ENCODE results near the gene ENDOD1.

ENDOD1 gene

DNA sequence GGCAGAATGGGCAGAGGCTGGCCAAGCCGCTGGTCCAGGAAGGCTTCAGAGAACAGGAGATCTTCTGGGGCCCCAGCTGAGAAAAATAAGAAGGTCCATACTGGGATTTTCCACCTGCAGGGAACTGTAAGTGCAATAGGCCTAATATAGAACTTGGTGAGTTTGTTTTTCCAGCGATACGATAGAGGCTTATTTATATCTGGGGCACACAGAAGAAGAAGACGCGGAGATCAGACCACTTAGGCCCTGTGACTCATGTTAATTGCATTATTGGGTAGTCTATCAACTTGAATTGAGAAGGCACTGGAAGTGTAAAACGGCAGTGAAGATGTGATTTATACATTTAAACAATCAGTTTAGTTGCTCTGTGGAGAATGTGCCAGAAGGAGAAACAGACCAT is 30.6 kb upstream of the ENDOD1 start:
- H3K36me3 ChIP-seq (ENCODE audit: insufficient read depth, low read length) = no peaks in the 10 kb centered on the region
- H3K4me1 ChIP-seq (ENCODE audit: control insufficient read depth, insufficient read depth, low read length) = no peaks in the 10 kb centered on the region
- H3K4me3 ChIP-seq (ENCODE audit: low read length) = no peak overlapping the region
- H3K9ac ChIP-seq (ENCODE audit: low read depth, low read length) = no peak overlapping the region
- peaks cover 42% of the 10 kb centered on the region for H3K27me3 ChIP-seq (ENCODE audit: control insufficient read depth, insufficient read depth, low read length)
- H3K4me2 ChIP-seq (ENCODE audit: low read length) = no peak overlapping the region
- no peaks in the 10 kb centered on the region for H3K9me3 ChIP-seq (replicated peaks; ENCODE audit: low read length)

GRCh38 chr11:95065336-95065735 is 24.3 kb upstream of the ENDOD1 start:
- H3K4me3 ChIP-seq (ENCODE audit: low read length) = no peak overlapping the region
- no peak overlapping the region for H3K4me2 ChIP-seq (ENCODE audit: low read length)
- peaks cover 12% of the 10 kb centered on the region for H3K4me1 ChIP-seq (ENCODE audit: control insufficient read depth, insufficient read depth, low read length)
- peaks cover 15% of the 10 kb centered on the region for H3K27me3 ChIP-seq (ENCODE audit: control insufficient read depth, insufficient read depth, low read length)
- no peaks in the 10 kb centered on the region for H3K36me3 ChIP-seq (ENCODE audit: insufficient read depth, low read length)
- H3K9ac ChIP-seq (ENCODE audit: low read depth, low read length) = no peak overlapping the region
- H3K9me3 ChIP-seq (replicated peaks; ENCODE audit: low read length) = no peaks in the 10 kb centered on the region

DNA sequence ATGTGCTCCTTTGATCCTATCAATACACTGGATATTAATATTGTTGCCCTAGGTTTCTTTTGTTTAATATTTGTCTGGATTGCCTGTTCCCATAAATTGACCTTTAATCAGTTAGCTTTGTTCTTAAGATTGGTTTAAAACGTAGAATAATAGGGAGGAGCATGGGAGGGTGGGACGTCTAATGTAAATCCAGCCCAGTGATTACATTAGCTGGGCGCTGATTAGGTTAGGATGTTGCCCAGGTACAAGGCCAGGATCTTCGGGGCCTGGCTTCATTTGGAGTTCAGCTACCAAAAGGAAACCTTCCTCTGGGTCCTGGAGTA is 23.0 kb upstream of the ENDOD1 start, which contains the start of gene SRSF8:
TSS of gene SRSF8 (plus strand) at position 204 of the 323 bp plus-strand sequence. CDS start 308 bp downstream, outside the sequence.
- peak within 1 kb of the TSS; percentile 91 for H3K9ac ChIP-seq (ENCODE audit: low read depth, low read length)
- peak within 1 kb of the TSS; percentile 87 for H3K4me2 ChIP-seq (ENCODE audit: low read length)
- H3K9me3 ChIP-seq (replicated peaks; ENCODE audit: low read length) = no peaks in the 10 kb centered on the region
- peaks cover 4% of the 10 kb centered on the region for H3K27me3 ChIP-seq (ENCODE audit: control insufficient read depth, insufficient read depth, low read length)
- no peaks in the 10 kb centered on the region for H3K36me3 ChIP-seq (ENCODE audit: insufficient read depth, low read length)
- H3K4me3 ChIP-seq (ENCODE audit: low read length) = peak within 1 kb of the TSS; percentile 87
- H3K4me1 ChIP-seq (ENCODE audit: control insufficient read depth, insufficient read depth, low read length) = peaks cover 12% of the 10 kb centered on the region

DNA sequence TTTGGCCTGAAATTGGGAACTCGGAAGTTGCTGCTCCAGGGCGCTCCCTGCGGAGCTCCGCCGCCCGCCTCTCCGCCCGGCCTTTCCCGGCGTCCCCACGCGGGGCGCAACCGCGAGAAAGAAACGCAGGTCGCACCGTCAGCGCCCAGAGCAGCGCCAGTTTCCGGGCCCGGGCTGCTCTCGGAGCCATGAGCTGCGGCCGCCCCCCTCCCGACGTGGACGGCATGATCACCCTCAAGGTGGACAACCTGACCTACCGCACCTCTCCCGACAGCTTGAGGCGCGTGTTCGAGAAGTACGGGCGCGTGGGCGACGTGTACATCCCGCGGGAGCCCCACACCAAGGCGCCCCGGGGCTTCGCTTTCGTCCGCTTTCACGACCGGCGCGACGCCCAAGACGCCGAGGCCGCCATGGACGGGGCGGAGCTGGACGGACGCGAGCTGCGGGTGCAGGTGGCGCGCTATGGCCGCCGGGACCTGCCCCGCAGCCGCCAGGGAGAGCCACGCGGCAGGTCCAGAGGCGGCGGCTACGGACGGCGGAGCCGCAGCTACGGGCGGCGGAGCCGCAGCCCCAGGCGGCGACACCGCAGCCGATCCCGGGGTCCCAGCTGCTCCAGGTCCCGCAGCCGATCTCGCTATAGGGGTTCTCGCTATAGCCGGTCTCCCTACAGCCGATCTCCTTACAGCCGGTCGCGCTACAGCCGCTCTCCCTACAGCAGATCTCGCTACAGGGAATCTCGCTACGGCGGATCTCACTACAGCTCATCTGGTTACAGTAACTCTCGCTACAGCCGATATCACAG is 22.4 kb upstream of the ENDOD1 start:
- H3K36me3 ChIP-seq (ENCODE audit: insufficient read depth, low read length) = no peaks in the 10 kb centered on the region
- H3K4me2 ChIP-seq (ENCODE audit: low read length) = peak overlapping the region; percentile 87
- H3K27me3 ChIP-seq (ENCODE audit: control insufficient read depth, insufficient read depth, low read length) = peaks cover 1% of the 10 kb centered on the region
- H3K4me1 ChIP-seq (ENCODE audit: control insufficient read depth, insufficient read depth, low read length) = peaks cover 12% of the 10 kb centered on the region
- peak overlapping the region; percentile 91 for H3K9ac ChIP-seq (ENCODE audit: low read depth, low read length)
- H3K4me3 ChIP-seq (ENCODE audit: low read length) = peak overlapping the region; percentile 87
- H3K9me3 ChIP-seq (replicated peaks; ENCODE audit: low read length) = no peaks in the 10 kb centered on the region

DNA sequence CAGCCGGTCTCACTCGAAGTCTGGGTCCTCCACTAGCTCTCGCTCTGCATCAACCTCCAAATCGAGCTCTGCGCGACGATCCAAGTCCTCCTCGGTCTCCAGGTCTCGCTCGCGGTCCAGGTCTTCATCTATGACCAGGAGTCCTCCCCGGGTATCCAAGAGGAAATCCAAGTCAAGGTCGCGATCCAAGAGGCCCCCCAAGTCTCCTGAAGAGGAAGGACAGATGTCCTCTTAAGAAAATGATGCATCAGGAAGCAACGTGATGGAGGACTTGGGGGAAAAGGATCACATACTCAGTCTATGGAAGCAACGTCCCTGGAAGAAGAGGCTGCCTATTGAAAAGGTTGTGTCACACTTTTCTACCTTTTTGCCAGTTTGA is 21.8 kb upstream of the ENDOD1 start:
- Histone ChIP-seq H3K4me1 (ENCODE audit: control insufficient read depth, insufficient read depth, low read length) (peaks cover 12% of the 10 kb centered on the region), H3K4me3 (ENCODE audit: low read length) (peak overlapping the region; percentile 87), H3K27me3 (ENCODE audit: control insufficient read depth, insufficient read depth, low read length) (no peaks in the 10 kb centered on the region), H3K9me3 (replicated peaks; ENCODE audit: low read length) (no peaks in the 10 kb centered on the region), H3K9ac (ENCODE audit: low read depth, low read length) (peak overlapping the region; percentile 91), H3K36me3 (ENCODE audit: insufficient read depth, low read length) (no peaks in the 10 kb centered on the region), H3K4me2 (ENCODE audit: low read length) (peak overlapping the region; percentile 87)

DNA sequence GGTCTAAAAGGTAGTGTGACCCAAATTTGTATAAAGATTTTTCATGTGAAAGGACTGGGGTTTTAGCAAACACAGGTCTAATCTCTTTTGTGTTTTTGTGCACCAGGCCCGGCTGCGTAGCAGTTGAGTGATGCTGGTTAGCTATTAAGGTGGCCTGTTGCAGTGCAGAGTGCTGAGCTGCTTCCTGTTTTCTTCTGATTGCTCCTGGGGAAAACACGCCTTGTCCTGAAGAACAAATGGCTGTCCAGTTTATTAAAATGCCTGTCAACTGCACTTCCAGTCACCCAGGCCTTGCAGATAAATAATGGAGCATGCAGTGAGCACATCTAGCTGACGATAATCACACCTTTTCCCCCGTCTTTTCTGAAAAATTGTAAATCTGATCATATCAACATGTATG is 21.1 kb upstream of the ENDOD1 start:
- H3K4me2 ChIP-seq (ENCODE audit: low read length) = peak overlapping the region; percentile 87
- no peaks in the 10 kb centered on the region for H3K9me3 ChIP-seq (replicated peaks; ENCODE audit: low read length)
- peak overlapping the region; percentile 91 for H3K9ac ChIP-seq (ENCODE audit: low read depth, low read length)
- no peaks in the 10 kb centered on the region for H3K36me3 ChIP-seq (ENCODE audit: insufficient read depth, low read length)
- peaks cover 12% of the 10 kb centered on the region for H3K4me1 ChIP-seq (ENCODE audit: control insufficient read depth, insufficient read depth, low read length)
- peak overlapping the region; percentile 87 for H3K4me3 ChIP-seq (ENCODE audit: low read length)
- no peaks in the 10 kb centered on the region for H3K27me3 ChIP-seq (ENCODE audit: control insufficient read depth, insufficient read depth, low read length)

- no peak overlapping the region for H3K4me3 ChIP-seq (ENCODE audit: low read length)
- no peaks in the 10 kb centered on the region for H3K36me3 ChIP-seq (ENCODE audit: insufficient read depth, low read length)
- peaks cover 25% of the 10 kb centered on the region for H3K4me1 ChIP-seq (ENCODE audit: control insufficient read depth, insufficient read depth, low read length)
- H3K4me2 ChIP-seq (ENCODE audit: low read length) = no peak overlapping the region
- H3K9me3 ChIP-seq (replicated peaks; ENCODE audit: low read length) = no peaks in the 10 kb centered on the region
- no peaks in the 10 kb centered on the region for H3K27me3 ChIP-seq (ENCODE audit: control insufficient read depth, insufficient read depth, low read length)
- H3K9ac ChIP-seq (ENCODE audit: low read depth, low read length) = no peak overlapping the region
Observed at GRCh38 chr11:95070471-95070870, 19.2 kb upstream of the ENDOD1 start.

DNA sequence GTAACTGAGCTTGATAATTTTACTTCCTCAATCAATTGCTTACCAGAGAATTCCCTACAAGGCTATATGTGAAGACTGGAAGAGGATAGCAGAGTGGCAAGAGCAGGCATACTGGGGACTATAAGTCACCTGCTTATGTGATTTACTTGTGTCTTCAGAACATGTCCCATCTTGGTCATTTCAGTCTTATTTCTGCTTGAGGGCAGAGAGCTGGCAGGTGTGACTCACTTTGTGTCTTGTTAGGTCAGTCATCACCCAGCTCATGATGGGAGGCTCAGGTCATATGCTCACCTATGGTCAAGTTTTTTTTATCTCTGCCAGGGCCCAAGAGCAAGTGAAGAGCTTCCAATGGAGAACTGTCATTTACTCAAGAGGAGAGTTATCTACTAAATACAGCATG is 16.7 kb upstream of the ENDOD1 start:
- Histone ChIP-seq H3K27me3 (ENCODE audit: control insufficient read depth, insufficient read depth, low read length) (no peaks in the 10 kb centered on the region), H3K4me3 (ENCODE audit: low read length) (no peak overlapping the region), H3K36me3 (ENCODE audit: insufficient read depth, low read length) (no peaks in the 10 kb centered on the region), H3K4me1 (ENCODE audit: control insufficient read depth, insufficient read depth, low read length) (peaks cover 37% of the 10 kb centered on the region), H3K9ac (ENCODE audit: low read depth, low read length) (no peak overlapping the region), H3K9me3 (replicated peaks; ENCODE audit: low read length) (no peaks in the 10 kb centered on the region), H3K4me2 (ENCODE audit: low read length) (no peak overlapping the region)

- Histone ChIP-seq H3K4me2 (ENCODE audit: low read length) (peak overlapping the region; percentile 59), H3K27me3 (ENCODE audit: control insufficient read depth, insufficient read depth, low read length) (no peaks in the 10 kb centered on the region), H3K4me1 (ENCODE audit: control insufficient read depth, insufficient read depth, low read length) (peaks cover 33% of the 10 kb centered on the region), H3K9ac (ENCODE audit: low read depth, low read length) (no peak overlapping the region), H3K4me3 (ENCODE audit: low read length) (no peak overlapping the region), H3K36me3 (ENCODE audit: insufficient read depth, low read length) (no peaks in the 10 kb centered on the region), H3K9me3 (replicated peaks; ENCODE audit: low read length) (no peaks in the 10 kb centered on the region)
Observed at GRCh38 chr11:95074792-95075563, 14.7 kb upstream of the ENDOD1 start.

DNA sequence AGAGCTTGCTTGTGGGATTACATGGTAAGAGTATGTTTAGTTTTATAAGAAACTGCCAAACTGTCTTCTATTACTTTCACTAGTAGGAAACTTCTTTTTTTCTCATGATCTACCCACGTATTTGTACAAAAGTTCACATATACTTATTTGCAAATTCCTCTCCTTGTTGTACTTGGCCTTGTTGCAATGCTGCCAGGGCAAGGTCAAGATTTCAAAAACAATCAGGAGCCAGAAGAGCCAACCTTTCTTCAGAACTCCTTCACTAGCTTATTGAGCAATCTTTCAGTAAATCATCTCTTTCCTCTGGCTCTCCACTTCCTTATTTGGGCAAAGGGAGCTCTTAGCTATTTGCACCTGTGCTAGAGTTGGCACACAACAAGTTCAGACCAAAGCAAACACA is 13.2 kb upstream of the ENDOD1 start:
- no peaks in the 10 kb centered on the region for H3K36me3 ChIP-seq (ENCODE audit: insufficient read depth, low read length)
- no peak overlapping the region for H3K4me3 ChIP-seq (ENCODE audit: low read length)
- H3K9me3 ChIP-seq (replicated peaks; ENCODE audit: low read length) = no peaks in the 10 kb centered on the region
- H3K4me1 ChIP-seq (ENCODE audit: control insufficient read depth, insufficient read depth, low read length) = peaks cover 44% of the 10 kb centered on the region
- H3K4me2 ChIP-seq (ENCODE audit: low read length) = peak overlapping the region; percentile 59
- peak overlapping the region; percentile 35 for H3K9ac ChIP-seq (ENCODE audit: low read depth, low read length)
- no peaks in the 10 kb centered on the region for H3K27me3 ChIP-seq (ENCODE audit: control insufficient read depth, insufficient read depth, low read length)

DNA sequence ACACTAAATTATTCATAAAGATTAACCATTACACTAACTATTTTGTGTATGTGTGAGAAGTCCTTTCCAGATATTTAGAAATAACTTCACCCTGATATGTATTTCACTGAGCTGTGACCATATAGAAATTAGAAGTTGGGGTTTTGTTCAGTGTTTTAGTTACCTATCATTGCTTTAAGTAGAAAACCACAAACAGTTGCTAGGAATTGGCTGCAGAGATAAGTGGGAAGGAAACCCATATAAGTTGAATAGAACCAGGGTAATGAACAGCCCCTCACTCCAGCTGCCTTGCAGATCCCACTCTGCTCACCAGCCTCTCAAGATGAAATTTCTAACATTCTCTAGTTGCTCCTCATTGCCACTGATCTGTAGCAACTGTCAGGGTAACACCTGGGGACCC is 12.7 kb upstream of the ENDOD1 start:
- no peaks in the 10 kb centered on the region for H3K9me3 ChIP-seq (replicated peaks; ENCODE audit: low read length)
- no peaks in the 10 kb centered on the region for H3K27me3 ChIP-seq (ENCODE audit: control insufficient read depth, insufficient read depth, low read length)
- no peak overlapping the region for H3K4me2 ChIP-seq (ENCODE audit: low read length)
- no peaks in the 10 kb centered on the region for H3K36me3 ChIP-seq (ENCODE audit: insufficient read depth, low read length)
- H3K4me1 ChIP-seq (ENCODE audit: control insufficient read depth, insufficient read depth, low read length) = peaks cover 49% of the 10 kb centered on the region
- no peak overlapping the region for H3K9ac ChIP-seq (ENCODE audit: low read depth, low read length)
- H3K4me3 ChIP-seq (ENCODE audit: low read length) = no peak overlapping the region

All from skeletal muscle satellite cell (primary cell).